ENCODE data around the gene SLC23A1. TPM values are rescaled to one million over a fixed set of nuclear protein-coding genes. Genes with fewer than 3 reads are reported as not detected.
A peak's percentile ranks its signal among the peaks of the same experiment; 100 is the strongest.

Gene SLC23A1
- total and polyA plus RNA-seq, 2 of the 13 experiments (the other 11 are each of a cell fraction or from before 2014, with no cell fraction given) = 6.0 to 6.6 TPM

DNA sequence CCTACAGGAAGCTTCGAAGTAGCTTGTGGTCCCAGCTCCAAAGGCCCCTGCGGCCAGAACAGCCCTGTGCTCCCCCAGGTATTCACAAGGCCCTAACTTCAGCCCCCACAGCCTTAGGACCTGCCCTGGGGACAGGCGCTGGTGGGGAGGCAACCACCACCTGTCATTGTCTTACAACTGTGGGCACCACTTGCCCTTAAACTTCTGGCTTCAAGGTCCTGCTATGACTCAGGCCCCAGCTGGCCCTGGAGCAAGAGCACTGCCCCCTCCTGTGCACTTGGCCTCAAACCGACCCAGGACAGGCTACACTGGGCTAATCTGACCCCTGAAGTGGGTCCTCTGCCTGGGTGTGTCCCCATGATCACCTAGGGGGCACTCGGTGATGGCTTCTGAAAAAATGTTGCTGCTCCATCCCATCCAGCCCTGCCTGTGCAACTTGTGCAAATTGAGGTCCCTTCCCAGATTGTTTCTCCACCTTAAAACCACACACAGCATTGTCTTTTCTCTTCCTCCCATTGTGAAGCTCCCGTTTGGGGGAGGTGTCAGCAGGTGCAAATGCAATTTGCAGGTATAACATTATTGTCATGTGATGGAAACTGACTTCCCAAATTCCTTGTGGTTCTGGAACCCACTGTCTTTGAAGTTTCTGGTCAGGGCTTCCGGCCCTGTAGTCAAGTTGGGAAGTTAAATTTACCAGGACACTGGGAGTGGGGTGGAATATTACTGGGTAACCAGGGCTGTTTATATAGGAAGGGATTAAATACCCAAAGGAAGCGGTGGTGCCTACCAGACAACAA lies 12.9 kb upstream of the SLC23A1 start (continued):
- TF ChIP-seq KMT2A (CRISPR knock-in tag; IDR thresholded peaks at IDR 0.05) (no peak), ZNF781 (CRISPR knock-in tag; IDR thresholded peaks at IDR 0.05; ENCODE audit: borderline replicate concordance, not compliant biosample characterization) (no peak), ZNF333 (CRISPR knock-in tag; IDR thresholded peaks at IDR 0.05; ENCODE audit: borderline replicate concordance) (no peak), SP140L (CRISPR knock-in tag; IDR thresholded peaks at IDR 0.05; ENCODE audit: borderline replicate concordance) (no peak), ADNP (CRISPR knock-in tag; IDR thresholded peaks at IDR 0.05) (no peak), PRMT3 (CRISPR knock-in tag; IDR thresholded peaks at IDR 0.05; ENCODE audit: borderline replicate concordance, low read depth) (no peak), ZNF432 (CRISPR knock-in tag; IDR thresholded peaks at IDR 0.05; ENCODE audit: borderline replicate concordance) (no peak), RARA (CRISPR knock-in tag; IDR thresholded peaks at IDR 0.05) (0 out of 2 replicates have a peak, but pooled peaks have one; percentile 51), ZNF460 (CRISPR knock-in tag; IDR thresholded peaks at IDR 0.05; ENCODE audit: borderline replicate concordance) (no peak), CC2D1A (CRISPR knock-in tag; IDR thresholded peaks at IDR 0.05) (no peak), TRIM24 (CRISPR knock-in tag; IDR thresholded peaks at IDR 0.05) (no peak), MEIS2 (CRISPR knock-in tag; IDR thresholded peaks at IDR 0.05) (no peak), ZNF878 (CRISPR knock-in tag; IDR thresholded peaks at IDR 0.05) (no peak), KDM5A (IDR thresholded peaks at IDR 0.05; ENCODE audit: borderline replicate concordance, low read length) (no peak), ZNF703 (CRISPR knock-in tag; IDR thresholded peaks at IDR 0.05; ENCODE audit: borderline replicate concordance) (no peak)
- TF ChIP-seq, protein P1, sequence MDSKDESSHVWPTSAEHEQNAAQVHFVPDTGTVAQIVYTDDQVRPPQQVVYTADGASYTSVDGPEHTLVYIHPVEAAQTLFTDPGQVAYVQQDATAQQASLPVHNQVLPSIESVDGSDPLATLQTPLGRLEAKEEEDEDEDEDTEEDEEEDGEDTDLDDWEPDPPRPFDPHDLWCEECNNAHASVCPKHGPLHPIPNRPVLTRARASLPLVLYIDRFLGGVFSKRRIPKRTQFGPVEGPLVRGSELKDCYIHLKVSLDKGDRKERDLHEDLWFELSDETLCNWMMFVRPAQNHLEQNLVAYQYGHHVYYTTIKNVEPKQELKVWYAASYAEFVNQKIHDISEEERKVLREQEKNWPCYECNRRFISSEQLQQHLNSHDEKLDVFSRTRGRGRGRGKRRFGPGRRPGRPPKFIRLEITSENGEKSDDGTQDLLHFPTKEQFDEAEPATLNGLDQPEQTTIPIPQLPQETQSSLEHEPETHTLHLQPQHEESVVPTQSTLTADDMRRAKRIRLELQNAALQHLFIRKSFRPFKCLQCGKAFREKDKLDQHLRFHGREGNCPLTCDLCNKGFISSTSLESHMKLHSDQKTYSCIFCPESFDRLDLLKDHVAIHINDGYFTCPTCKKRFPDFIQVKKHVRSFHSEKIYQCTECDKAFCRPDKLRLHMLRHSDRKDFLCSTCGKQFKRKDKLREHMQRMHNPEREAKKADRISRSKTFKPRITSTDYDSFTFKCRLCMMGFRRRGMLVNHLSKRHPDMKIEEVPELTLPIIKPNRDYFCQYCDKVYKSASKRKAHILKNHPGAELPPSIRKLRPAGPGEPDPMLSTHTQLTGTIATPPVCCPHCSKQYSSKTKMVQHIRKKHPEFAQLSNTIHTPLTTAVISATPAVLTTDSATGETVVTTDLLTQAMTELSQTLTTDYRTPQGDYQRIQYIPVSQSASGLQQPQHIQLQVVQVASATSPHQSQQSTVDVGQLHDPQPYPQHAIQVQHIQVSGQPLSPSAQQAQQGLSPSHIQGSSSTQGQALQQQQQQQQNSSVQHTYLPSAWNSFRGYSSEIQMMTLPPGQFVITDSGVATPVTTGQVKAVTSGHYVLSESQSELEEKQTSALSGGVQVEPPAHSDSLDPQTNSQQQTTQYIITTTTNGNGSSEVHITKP (CRISPR knock-in tag; IDR thresholded peaks at IDR 0.05; ENCODE audit: low read depth) = no peak
- TF ChIP-seq, protein P2, sequence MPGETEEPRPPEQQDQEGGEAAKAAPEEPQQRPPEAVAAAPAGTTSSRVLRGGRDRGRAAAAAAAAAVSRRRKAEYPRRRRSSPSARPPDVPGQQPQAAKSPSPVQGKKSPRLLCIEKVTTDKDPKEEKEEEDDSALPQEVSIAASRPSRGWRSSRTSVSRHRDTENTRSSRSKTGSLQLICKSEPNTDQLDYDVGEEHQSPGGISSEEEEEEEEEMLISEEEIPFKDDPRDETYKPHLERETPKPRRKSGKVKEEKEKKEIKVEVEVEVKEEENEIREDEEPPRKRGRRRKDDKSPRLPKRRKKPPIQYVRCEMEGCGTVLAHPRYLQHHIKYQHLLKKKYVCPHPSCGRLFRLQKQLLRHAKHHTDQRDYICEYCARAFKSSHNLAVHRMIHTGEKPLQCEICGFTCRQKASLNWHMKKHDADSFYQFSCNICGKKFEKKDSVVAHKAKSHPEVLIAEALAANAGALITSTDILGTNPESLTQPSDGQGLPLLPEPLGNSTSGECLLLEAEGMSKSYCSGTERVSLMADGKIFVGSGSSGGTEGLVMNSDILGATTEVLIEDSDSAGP (CRISPR knock-in tag; IDR thresholded peaks at IDR 0.05; ENCODE audit: borderline replicate concordance) = no peak
- TF ChIP-seq, protein P3, sequence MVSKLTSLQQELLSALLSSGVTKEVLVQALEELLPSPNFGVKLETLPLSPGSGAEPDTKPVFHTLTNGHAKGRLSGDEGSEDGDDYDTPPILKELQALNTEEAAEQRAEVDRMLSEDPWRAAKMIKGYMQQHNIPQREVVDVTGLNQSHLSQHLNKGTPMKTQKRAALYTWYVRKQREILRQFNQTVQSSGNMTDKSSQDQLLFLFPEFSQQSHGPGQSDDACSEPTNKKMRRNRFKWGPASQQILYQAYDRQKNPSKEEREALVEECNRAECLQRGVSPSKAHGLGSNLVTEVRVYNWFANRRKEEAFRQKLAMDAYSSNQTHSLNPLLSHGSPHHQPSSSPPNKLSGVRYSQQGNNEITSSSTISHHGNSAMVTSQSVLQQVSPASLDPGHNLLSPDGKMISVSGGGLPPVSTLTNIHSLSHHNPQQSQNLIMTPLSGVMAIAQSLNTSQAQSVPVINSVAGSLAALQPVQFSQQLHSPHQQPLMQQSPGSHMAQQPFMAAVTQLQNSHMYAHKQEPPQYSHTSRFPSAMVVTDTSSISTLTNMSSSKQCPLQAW (CRISPR knock-in tag; IDR thresholded peaks at IDR 0.05) = no peak
- TF ChIP-seq, protein P4, sequence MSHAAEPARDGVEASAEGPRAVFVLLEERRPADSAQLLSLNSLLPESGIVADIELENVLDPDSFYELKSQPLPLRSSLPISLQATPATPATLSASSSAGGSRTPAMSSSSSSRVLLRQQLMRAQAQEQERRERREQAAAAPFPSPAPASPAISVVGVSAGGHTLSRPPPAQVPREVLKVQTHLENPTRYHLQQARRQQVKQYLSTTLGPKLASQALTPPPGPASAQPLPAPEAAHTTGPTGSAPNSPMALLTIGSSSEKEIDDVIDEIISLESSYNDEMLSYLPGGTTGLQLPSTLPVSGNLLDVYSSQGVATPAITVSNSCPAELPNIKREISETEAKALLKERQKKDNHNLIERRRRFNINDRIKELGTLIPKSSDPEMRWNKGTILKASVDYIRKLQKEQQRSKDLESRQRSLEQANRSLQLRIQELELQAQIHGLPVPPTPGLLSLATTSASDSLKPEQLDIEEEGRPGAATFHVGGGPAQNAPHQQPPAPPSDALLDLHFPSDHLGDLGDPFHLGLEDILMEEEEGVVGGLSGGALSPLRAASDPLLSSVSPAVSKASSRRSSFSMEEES (CRISPR knock-in tag; IDR thresholded peaks at IDR 0.05) = no peak

Data from HepG2 (cell line).